ENCODE results near the gene VIM.

Gene VIM

GRCh38 chr10:17214971-17215781 lies 12.9 kb upstream of the VIM start:
- no peak for TF ChIP-seq CTCF (conservative IDR thresholded peaks at IDR 0.05; ENCODE audit: low read length)
- H3K4me3 ChIP-seq (ENCODE audit: low read length): peak overlapping the region; percentile 48
- peak; percentile 99 for DNase-seq (ENCODE audit: low read depth)

GRCh38 chr10:17215782-17216122 lies 12.3 kb upstream of the VIM start:
- peak overlapping the region; percentile 45 for H3K4me3 ChIP-seq (ENCODE audit: low read length)
- no peak for DNase-seq (ENCODE audit: low read depth)

GRCh38 chr10:17216217-17216900 lies 11.7 kb upstream of the VIM start:
- no peak overlapping the region; the same call in 1 of the 2 replicates for H3K4me3 ChIP-seq (ENCODE audit: low read length)
- DNase-seq (ENCODE audit: low read depth): peak; percentile 99
- no peak for TF ChIP-seq CTCF (conservative IDR thresholded peaks at IDR 0.05; ENCODE audit: low read length)

More at GRCh38 chr10:17215782-17216122, 12.3 kb upstream of the VIM start:
- TF ChIP-seq CTCF (conservative IDR thresholded peaks at IDR 0.05; ENCODE audit: low read length): no peak

GRCh38 chr10:17216901-17217395 lies 11.1 kb upstream of the VIM start:
- no peak for TF ChIP-seq CTCF (conservative IDR thresholded peaks at IDR 0.05; ENCODE audit: low read length)
- H3K4me3 ChIP-seq (ENCODE audit: low read length): no peak overlapping the region; the same call in 1 of the 2 replicates
- peak; percentile 80 for DNase-seq (ENCODE audit: low read depth)

- no peak for TF ChIP-seq CTCF (conservative IDR thresholded peaks at IDR 0.05; ENCODE audit: low read length)
- peak; percentile 94 for DNase-seq (ENCODE audit: low read depth)
- H3K4me3 ChIP-seq (ENCODE audit: low read length): no peak overlapping the region
Measured at GRCh38 chr10:17217631-17218232, 10.3 kb upstream of the VIM start.

GRCh38 chr10:17219024-17219423 lies 9.0 kb upstream of the VIM start:
- no peak for TF ChIP-seq CTCF (conservative IDR thresholded peaks at IDR 0.05; ENCODE audit: low read length)
- no peak overlapping the region for H3K4me3 ChIP-seq (ENCODE audit: low read length)
- DNase-seq (ENCODE audit: low read depth): peak; percentile 72

All from AG10803 (cell line).